Fibroblast of villous mesenchyme (primary cell): Measurements from ENCODE around the gene TNFAIP8. TPM values are rescaled to one million over a fixed set of nuclear protein-coding genes. Genes with fewer than 3 reads are reported as not detected.
A peak's percentile ranks its signal among the peaks of the same experiment; 100 is the strongest.

ENCODE experiments used
- DNase-seq: peaks from one replicate; pipeline ENCODE4 v3.0.0-alpha.2; 2010; ENCODE audit warnings: low read depth
- H3K4me3 ChIP-seq: 2 replicates; pipeline ENCODE4 v1.5.1; 2011; ENCODE audit warnings: low read depth, mild to moderate bottlenecking, low read length
- total RNA-seq: library from RNA; depleted of rRNA; stranded (reverse); fragments of >200 nt; gene quantifications from 2 replicates; pipeline ENCODE4 v1.2.3, GENCODE V29; 2012
- TF ChIP-seq, protein P1 (sequence below): IDR thresholded peaks from 2 replicates; pipeline ENCODE4 v1.5.1; 2012; ENCODE audit warnings: low read depth, mild to moderate bottlenecking, low read length; ENCODE audit not compliant: insufficient read depth

The TNFAIP8 gene
- total RNA-seq, 1 donor, result 12.1 TPM

DNA sequence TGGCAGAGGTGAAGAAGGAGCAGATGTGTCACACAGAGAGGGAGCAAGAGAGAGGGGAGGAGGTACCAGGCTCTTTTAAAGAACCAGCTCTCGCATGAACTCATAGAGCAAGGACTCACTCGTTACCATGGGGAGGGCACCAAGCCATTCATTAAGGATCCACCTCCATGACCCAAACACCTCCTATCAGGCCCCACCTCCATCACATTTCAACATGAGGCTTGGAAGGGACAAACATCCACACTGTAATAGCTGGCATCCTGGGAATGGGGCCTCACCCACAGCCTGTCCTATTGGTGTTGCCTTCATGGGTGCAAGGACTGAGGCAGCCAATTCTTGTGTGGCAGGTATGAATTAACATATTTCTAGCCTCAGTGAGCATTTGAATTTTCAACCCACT lies 11.6 kb upstream of the TNFAIP8 start:
- no peak for DNase-seq
- TF ChIP-seq, protein P1, sequence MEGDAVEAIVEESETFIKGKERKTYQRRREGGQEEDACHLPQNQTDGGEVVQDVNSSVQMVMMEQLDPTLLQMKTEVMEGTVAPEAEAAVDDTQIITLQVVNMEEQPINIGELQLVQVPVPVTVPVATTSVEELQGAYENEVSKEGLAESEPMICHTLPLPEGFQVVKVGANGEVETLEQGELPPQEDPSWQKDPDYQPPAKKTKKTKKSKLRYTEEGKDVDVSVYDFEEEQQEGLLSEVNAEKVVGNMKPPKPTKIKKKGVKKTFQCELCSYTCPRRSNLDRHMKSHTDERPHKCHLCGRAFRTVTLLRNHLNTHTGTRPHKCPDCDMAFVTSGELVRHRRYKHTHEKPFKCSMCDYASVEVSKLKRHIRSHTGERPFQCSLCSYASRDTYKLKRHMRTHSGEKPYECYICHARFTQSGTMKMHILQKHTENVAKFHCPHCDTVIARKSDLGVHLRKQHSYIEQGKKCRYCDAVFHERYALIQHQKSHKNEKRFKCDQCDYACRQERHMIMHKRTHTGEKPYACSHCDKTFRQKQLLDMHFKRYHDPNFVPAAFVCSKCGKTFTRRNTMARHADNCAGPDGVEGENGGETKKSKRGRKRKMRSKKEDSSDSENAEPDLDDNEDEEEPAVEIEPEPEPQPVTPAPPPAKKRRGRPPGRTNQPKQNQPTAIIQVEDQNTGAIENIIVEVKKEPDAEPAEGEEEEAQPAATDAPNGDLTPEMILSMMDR, result no peak
- no peak overlapping the region for H3K4me3 ChIP-seq

DNA sequence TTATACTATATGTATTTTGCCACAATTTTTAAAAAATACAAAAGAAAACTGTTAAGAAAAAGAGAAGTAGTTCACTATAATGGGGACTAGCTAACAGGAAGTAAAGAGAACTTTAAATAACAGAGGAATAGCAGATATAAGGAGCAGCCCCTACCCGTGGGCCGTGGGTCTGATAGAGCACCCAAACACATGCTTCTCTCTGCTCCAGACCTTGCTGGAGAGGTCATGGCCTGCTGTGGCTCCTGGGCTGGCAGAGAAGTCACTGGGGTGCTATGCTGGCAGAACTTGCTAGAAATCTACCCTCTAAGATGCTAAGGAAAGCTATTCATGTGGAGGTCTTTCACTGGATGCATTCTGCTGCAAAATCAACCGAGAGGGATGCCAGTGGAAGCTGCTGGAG lies 10.0 kb upstream of the TNFAIP8 start:
- H3K4me3 ChIP-seq, result no peak overlapping the region
- TF ChIP-seq, protein P1, result no peak
- no peak for DNase-seq

DNA sequence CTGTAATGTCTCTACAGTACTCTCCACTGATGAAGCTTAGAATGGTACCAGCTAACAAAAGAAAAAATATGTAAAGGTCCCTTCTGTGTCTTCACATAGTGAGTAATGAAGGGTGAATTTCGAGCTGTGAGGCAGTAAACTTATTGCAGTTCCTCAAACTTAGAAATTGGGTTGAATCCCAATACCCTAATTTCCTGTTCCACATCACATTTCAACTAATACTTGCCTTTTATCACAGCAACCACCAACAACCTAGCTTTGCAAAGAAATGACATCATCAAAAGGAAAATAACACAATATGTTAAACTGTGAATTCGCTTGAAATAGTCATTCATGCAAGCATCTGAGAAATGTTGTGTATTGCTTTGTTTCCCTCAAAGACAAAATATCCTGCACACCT lies 9.4 kb upstream of the TNFAIP8 start:
- DNase-seq, result no peak
- TF ChIP-seq, protein P1, result no peak
- H3K4me3 ChIP-seq, result no peak overlapping the region

DNA sequence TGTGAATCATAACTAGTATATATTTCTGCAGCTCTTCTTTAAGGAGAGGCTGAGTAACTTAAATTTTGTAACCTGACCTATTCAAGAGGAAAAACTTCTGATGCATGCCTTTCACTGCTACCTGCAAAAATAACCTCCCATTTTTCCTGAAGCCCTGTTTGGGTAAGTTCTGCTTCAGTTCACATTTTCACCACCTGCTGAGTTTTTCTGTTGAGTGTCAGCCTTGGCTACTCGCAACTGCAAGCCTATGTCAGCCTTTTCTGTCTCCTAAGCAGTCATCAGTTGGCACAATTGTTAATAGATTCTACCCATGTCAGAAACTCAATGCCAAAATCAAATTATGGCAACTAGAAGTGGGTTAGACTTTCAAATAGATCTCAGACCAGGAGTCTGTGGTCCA lies 8.2 kb upstream of the TNFAIP8 start:
- DNase-seq, result no peak
- TF ChIP-seq, protein P1, result no peak
- H3K4me3 ChIP-seq, result no peak overlapping the region

DNA sequence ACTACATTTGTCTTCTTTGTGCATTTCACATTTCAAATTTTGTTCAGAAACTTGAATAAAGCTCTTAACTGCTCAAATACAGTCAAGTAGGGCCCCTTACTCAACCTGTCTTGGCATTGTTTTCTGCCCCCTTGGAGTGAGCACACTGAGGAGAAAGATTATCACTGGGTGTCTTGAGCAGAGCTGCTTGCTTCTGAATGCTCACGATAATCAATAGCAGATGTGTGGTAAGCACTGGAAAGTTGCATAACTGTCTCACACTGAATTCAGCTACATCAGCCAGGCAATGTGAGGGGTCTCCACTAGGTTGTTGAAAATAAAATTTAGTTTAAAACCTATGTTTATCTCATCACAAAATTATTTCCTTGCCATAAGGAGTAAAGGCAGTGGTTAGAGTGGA lies 7.8 kb upstream of the TNFAIP8 start:
- TF ChIP-seq, protein P1, result no peak
- H3K4me3 ChIP-seq, result no peak overlapping the region
- peak; percentile 69 for DNase-seq

DNA sequence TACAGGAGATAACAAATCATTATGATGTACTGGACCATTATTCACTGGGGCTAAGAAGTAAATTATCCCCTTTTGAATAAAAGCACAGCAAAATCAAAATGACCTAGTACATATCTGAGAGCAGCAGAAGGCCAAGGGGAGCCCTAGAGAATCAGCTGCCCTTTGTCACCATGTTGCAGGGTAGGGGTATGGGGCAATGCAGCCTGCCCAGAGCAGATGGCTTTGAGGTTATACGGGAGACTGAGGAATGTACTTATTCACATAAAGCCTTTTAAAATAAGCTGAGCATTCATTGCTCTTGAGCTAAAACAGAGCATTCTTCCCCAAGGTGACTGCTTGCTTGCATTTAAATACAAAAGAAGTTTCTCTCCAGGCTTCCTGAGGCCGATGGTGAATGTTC lies 2.6 kb upstream of the TNFAIP8 start:
- TF ChIP-seq, protein P1, result no peak
- DNase-seq, result peak; percentile 49
- H3K4me3 ChIP-seq, result no peak overlapping the region

DNA sequence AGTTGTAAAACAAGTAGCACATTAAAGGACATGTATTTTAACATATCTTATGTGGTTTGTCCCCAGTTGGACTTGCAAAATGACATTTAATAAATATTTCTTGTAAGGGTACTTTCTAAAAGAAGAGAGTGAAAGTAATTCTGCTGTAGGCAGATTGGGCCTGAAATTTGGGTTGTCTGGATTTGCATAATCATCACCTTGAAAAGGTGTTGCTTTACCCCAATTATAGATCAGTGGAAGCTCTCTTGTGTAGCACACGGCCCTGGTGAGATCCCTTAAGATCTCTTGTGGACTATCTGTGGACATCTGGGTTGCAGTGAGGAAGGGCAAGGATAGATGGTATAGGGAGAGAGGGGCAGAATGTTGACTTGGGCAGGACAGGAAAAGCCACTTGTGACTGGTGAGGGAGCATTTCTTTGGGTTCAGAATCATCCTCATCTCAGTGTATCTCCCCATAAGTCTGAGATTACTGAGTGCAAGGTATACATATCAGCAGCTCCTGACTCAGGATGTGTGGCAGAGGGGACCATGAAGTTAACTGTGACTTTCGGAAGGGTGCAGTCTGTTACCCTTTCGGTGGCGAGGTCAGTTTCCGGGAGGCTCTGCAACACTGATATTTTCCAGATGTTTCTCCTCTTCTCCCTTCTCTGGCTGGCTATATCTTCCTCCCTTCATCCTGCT lies 2.0 kb upstream of the TNFAIP8 start:
- no peak for DNase-seq
- TF ChIP-seq, protein P1, result no peak
- no peak overlapping the region for H3K4me3 ChIP-seq
